Measurements from ENCODE around the gene NFIB. TPM values are rescaled to one million over a fixed set of nuclear protein-coding genes. Genes with fewer than 3 reads are reported as not detected.

Gene NFIB
- total and polyA plus RNA-seq, 10 of the 15 experiments (the other 5 are each of a cell fraction or from before 2014, with no cell fraction given): under 0.01 to 0.19 (median 0.05) TPM; not detected in 3

- no peaks in the 10 kb centered on the region for H4K20me1 ChIP-seq (ENCODE audit: control insufficient read depth, insufficient read depth)
- no peak overlapping the region for H3K4me3 ChIP-seq
- DNase-seq (ENCODE audit: low read depth, low spot score): no peak
- H3K36me3 ChIP-seq (ENCODE audit: control insufficient read depth in 2 of 2, insufficient read depth in 2 of 2, low read length in 1 of 2): no peaks in the 10 kb centered on the region
- BruUV-seq (replicated peaks): no TSS peak
- WGBS (ENCODE audit: insufficient coverage, insufficient replicate concordance, low lambda C conversion rate, missing lambda C conversion rate): 0% methylated on average over 2 of the region's 2 CpGs
- in situ Hi-C loops (cut with MboI) (no loop called here), intact Hi-C loops (cut with micrococcal nuclease; ENCODE audit: unreplicated experiment) (no loop called here)
- no peak overlapping the region for H2AFZ ChIP-seq (ENCODE audit: control insufficient read depth, low read depth, low read length)
- no peak; the same call in 2 of the 3 replicates for ATAC-seq
- H3K79me2 ChIP-seq (ENCODE audit: control insufficient read depth, insufficient read depth, low read length): no peaks in the 10 kb centered on the region
- H3K4me2 ChIP-seq (ENCODE audit: control insufficient read depth, insufficient read depth): no peak overlapping the region
- H3K9me3 ChIP-seq (replicated peaks; ENCODE audit: control insufficient read depth, insufficient read depth, low read length): no peaks in the 10 kb centered on the region
- no peak for FAIRE-seq
- no peaks in the 10 kb centered on the region for H3K4me1 ChIP-seq (ENCODE audit: control insufficient read depth, insufficient read depth, low read length)
- no peak overlapping the region for H3K27ac ChIP-seq (ENCODE audit: control insufficient read depth, insufficient read depth)
- H3K27me3 ChIP-seq (replicated peaks in 1 of 2; ENCODE audit: control insufficient read depth in 2 of 2, insufficient read depth in 2 of 2, low read length in 1 of 2): no peaks in the 10 kb centered on the region
- ChIA-PET CTCF (no interaction called here), SMC1A (ENCODE audit: uncharacterized antibody, unreplicated experiment) (no interaction called here), RAD21 (ENCODE audit: unreplicated experiment) (no interaction called here), POLR2A (no interaction called here)
- TF ChIP-seq SMC3 (IDR thresholded peaks at IDR 0.05; ENCODE audit: borderline replicate concordance, low read length) (no peak), RBBP5 (conservative IDR thresholded peaks at IDR 0.05) (no peak)
- no peak overlapping the region for H3K9ac ChIP-seq (ENCODE audit: control insufficient read depth, insufficient read depth, low read length)
These were observed 143.5 kb downstream of the NFIB start for GRCh38 chr9:14170392-14170931.

GRCh38 chr9:14168381-14168780, 145.6 kb downstream of the NFIB start:
- H3K27ac ChIP-seq (ENCODE audit: control insufficient read depth, insufficient read depth): no peak overlapping the region
- 56% methylated on average over 5 of the region's 5 CpGs for WGBS (ENCODE audit: insufficient coverage, insufficient replicate concordance, low lambda C conversion rate, missing lambda C conversion rate)
- no peaks in the 10 kb centered on the region for H3K79me2 ChIP-seq (ENCODE audit: control insufficient read depth, insufficient read depth, low read length)
- no peak overlapping the region for H2AFZ ChIP-seq (ENCODE audit: control insufficient read depth, low read depth, low read length)
- ChIA-PET SMC1A (ENCODE audit: uncharacterized antibody, unreplicated experiment) (no interaction called here), POLR2A (no interaction called here), RAD21 (ENCODE audit: unreplicated experiment) (no interaction called here), CTCF (no interaction called here)
- H3K4me2 ChIP-seq (ENCODE audit: control insufficient read depth, insufficient read depth): no peak overlapping the region
- no peaks in the 10 kb centered on the region for H3K36me3 ChIP-seq (ENCODE audit: control insufficient read depth in 2 of 2, insufficient read depth in 2 of 2, low read length in 1 of 2)
- intact Hi-C loops (cut with micrococcal nuclease; ENCODE audit: unreplicated experiment) (no loop called here), in situ Hi-C loops (cut with MboI) (no loop called here)
- no peak for FAIRE-seq
- no peaks in the 10 kb centered on the region for H3K27me3 ChIP-seq (replicated peaks in 1 of 2; ENCODE audit: control insufficient read depth in 2 of 2, insufficient read depth in 2 of 2, low read length in 1 of 2)
- DNase-seq (ENCODE audit: low read depth, low spot score): no peak
- H3K9ac ChIP-seq (ENCODE audit: control insufficient read depth, insufficient read depth, low read length): no peak overlapping the region
- TF ChIP-seq CBX5 (IDR thresholded peaks at IDR 0.05; ENCODE audit: low read depth) (no peak), NFYA (IDR thresholded peaks at IDR 0.05; ENCODE audit: borderline replicate concordance, low read depth, low read length) (no peak), MYC (IDR thresholded peaks at IDR 0.05; ENCODE audit: insufficient read depth, insufficient read length, insufficient replicate concordance, low read length, severe bottlenecking) (no peak), ZBTB4 (CRISPR knock-in tag; IDR thresholded peaks at IDR 0.05) (no peak), BACH1 (IDR thresholded peaks at IDR 0.05; ENCODE audit: borderline replicate concordance) (no peak), TARDBP (IDR thresholded peaks at IDR 0.05; ENCODE audit: borderline replicate concordance) (no peak)
- no TSS peak for BruUV-seq (replicated peaks)
- no peaks in the 10 kb centered on the region for H3K4me1 ChIP-seq (ENCODE audit: control insufficient read depth, insufficient read depth, low read length)
- H3K4me3 ChIP-seq: no peak overlapping the region
- H4K20me1 ChIP-seq (ENCODE audit: control insufficient read depth, insufficient read depth): no peaks in the 10 kb centered on the region
- no peak for ATAC-seq
- H3K9me3 ChIP-seq (replicated peaks; ENCODE audit: control insufficient read depth, insufficient read depth, low read length): no peaks in the 10 kb centered on the region

Measured in GM12878 (cell line).